ENCODE results near the gene CUBN.

The CUBN gene

DNA sequence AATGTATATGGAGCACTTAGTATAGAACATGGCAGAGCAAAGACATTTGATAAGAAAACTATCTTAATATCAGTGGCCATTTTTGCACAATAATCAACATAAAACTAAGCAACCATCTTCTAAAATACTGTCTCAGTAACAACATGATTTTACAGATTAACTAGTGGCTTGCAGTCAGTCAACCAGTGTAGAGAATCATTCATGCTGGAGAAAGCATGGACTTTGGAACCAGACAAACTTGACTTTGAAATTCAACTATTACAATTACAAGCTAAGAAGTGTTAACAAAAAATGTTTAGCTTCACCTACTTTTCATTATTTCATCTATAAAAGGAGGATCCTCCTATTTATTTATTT, 27.7 kb downstream of the CUBN start:
- no peak for DNase-seq (ENCODE audit: low read depth)

DNA sequence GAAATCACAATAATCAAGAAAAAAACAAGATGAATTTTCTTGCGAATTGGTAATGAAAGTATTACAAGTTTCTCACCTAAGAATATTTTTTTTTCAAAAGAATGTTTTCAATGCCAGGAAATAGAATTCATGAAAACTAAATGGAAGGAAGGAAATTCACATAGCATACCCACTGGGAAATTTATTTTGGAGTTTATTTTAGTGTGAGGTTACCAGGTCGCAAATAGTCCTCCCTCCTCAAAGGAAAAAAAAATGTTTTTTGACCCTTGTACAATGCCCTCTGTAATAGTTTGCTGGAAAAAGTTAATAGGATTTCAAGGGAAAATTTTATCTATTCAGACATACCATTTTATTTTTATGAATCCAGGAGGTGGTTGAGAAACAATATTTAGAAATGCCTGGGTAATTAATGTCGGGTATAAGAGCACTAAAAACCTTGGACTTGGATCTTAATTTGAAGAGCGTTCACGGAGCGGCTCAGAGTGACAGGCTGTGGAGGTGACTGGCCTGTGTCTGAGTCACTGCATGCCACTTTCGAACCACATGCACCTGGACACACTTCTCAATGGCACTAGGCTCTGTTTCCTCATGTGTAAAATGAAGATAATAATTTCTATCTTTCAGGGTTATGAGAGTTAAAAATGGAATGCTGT, 28.2 kb downstream of the CUBN start:
- no peak for DNase-seq (ENCODE audit: low read depth)

DNA sequence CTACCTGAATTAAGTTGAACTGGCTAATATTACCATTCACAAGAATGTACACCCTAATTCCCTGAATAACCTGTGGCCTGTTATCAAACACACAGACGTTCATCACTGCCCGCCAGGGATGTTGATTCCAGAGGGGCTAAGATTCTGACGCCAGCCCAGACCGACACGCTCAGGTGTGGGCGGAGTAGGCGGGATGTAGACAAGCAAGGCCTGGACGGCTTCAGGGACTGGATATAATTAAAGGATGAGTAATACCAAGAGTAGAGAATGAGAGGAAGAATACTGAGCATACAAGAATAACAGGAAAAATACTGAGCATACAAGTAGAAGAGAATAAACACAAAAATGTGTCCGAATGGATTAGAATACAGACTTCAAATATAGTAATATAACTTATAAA, 29.0 kb downstream of the CUBN start:
- DNase-seq (ENCODE audit: low read depth): no peak

DNA sequence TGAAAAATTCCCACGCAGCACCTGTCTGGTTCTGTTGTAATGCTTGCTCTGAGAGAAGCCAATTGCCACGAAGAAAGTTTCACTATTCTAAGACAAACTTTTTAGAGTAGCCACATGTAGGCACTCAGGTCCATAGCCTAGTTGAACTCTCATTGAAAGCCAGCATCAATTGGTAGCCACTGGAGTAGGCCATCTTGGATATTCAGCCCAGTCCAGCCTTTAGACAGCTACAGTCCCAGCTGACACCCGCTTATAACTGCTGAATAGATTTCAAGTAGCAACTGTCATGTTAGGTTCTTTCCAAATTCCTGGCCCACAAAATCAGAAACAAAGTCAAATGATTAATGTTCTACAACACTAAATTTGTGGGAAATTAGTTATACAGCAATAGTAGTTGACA, 31.6 kb downstream of the CUBN start:
- no peak for DNase-seq (ENCODE audit: low read depth)

DNA sequence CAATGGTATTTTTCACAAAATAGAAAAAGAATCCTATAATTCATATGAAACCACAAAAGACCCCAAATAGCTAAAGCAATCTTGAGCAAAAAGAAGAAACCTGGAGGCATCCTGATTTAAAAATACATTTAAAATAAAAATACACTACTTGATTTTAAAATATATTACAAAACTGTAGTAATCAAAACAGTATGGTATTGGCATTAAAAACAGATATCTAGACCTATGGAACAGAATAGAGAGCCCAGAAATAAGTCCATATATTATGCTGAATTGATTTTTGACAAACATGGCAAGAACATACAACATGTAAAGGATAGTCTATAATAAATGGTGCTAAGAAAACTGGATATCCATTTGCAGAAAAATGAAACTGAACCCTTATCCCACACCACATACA, 34.8 kb downstream of the CUBN start:
- no peak for DNase-seq (ENCODE audit: low read depth)

DNA sequence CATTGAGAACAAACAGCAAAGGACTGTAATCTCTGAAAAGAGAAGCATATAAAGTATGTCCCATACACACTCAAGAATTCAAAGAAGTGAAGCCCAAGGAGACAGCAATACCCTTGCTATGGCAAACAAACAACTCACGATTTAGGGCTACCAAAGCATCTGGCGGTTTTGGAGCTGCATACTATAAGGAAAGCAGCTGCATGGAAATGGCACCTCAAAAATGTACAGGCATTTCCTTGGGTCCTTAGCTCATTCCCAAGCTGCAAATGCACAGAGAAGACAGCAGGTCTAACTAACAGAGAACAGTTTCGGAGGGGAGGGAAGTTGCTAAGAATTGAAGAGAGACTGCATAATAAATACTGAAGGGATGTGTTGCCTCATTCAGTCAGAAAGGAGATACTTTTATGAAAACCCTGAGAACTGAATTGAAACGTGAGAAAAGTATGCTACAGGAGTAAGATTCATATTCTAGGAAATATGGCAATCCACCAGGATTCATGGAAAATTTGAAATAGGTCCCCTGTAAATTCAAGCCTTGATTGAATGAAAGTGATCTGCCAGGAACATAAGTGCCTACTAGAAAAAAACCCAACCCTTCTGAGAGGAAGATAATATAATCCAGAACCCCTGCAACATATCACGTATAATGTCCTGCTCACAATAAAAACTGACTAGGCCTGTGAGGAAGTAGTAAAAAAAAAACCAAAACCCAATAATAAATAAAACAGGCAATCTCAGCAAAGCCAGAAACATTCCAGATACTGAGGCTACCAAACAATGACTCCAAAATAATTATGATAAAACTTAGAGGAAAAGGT, 36.4 kb downstream of the CUBN start:
- DNase-seq (ENCODE audit: low read depth): no peak

DNA sequence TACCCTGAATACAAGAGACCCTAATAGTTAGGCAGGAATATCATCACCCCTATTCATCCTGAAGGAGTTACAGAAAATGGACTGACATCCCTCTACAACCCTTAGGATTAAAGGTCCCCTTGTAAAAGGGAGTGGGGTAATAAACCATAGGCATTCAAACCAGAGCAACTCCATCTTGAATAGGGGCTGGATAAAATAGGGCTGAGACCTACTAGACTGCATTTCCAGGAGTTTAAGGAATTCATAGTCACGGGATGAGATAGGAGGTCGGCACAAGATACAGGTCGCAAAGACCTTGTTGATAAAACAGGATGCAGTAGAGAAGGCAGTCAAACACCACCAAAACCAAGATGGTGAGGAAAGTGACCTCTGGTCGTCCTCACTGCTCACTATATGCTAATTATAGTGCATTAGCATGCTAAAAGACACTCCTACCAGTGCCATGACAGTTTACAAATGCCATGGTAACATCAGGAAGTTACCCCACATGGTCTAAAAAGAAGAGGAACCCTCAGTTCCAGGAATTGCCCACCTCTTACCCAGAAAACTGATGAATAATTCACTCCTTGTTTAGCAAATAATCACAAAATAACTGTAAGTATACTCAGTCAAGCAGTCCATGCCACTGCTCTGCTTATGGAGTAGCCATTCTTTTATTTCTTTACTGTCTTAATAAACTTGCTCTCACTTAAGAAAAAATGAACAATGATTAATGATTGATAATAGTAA, 37.2 kb downstream of the CUBN start:
- DNase-seq (ENCODE audit: low read depth): no peak

DNA sequence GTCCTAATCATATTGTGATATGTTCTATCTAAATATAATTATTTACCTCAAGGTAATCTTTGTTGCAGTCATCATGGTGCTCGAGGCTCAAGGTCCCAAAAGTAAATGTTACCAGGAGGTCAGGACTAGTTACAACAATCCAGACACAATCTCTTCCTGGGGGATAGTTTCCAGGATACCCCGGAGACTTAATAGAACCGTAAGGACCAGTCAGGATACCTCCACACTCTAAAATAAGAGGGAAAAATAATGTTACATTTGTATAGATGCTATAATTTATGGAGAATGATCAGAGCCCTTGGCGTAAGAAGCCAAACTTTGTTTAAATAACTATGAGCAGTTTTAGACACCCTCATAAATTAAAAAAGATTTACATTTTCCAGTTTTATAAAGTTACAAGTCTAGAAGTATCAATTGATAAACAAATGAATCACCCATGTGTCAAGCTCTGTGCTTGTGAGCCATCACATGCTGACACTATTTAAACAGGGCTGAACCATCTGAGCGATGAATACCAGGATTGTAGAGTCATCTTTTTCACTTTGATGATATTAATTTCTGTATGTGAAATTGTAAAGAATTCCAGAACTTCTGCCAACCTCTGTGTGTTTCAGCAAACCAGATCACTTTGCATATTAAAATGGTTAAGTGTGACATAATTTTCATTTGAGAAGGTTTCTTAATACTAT, 41.3 kb downstream of the CUBN start:
- no peak for DNase-seq (ENCODE audit: low read depth)

DNA sequence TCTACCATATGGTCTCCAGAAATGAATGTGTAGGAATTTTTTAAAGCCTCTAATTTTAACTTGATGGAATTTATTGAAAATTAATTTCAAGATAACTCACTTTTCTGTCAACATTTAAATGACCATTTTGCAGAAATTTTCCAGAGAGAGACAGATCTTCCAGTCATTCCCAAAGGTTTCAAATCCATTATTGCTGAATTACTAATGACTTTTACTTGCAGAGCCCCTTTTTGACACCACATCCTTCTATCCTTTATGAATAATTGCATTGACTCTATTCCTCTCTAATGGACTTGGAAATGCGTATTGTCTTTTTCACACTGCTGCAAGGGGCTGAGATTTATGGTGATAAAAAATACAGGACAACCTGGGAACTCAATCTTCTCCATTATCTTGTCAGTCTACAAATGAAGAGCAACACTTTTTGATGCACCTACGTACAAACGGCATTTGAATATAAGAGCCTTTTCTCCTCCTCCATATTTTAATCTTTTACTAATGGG, 42.7 kb downstream of the CUBN start:
- no peak for DNase-seq (ENCODE audit: low read depth)

DNA sequence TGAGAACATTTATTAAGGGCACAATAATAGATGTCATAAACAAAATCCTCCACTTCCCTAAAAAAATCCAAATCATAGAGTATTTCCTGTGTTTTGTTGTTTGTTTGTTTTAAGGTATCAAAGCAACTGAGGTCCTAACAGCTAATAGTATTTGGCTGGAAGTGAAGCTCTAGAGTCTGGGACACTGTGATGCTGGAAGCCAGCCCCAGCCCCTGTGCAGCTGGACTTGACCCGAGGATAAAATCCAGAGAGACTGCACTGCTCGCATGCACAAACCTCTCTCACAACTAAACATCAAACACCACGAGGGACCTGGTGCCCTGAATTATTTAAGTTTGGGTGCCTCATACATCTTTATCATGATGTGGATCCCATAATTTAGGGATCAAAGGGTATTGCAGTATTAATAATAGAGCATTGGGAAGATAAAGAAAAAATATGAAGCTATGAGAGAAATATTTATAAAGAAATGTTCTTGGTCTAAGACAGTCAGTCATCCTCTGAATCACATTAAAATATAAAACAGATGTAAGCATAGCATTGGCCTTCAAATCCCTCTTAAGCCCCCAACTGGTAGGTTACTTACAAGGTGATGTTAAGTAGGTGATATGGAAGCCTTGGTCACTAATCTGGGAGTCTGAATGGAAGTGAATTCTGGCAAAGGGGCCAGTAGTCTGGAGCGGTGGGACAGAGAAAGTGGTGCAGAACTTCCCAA, 44.4 kb downstream of the CUBN start:
- DNase-seq (ENCODE audit: low read depth): no peak

DNA sequence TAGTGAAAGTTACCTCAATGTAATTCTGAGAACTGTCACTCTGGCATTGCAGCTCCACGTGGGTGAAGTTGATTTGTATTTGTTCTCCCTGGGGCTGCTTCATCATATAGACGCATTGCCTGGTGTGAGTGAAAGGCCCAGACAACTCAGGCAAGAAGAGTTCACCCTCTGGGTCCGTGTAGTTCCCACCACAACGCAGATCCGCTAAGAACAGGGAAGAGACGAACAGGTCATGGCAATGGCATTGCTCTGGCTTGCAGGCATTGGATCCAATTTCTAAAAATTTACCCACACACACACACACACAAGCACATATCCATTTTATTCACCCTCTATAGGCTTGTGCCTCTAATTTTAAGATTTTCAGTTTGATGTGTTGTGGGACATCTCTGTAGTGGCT, 45.4 kb downstream of the CUBN start:
- no peak for DNase-seq (ENCODE audit: low read depth)

DNA sequence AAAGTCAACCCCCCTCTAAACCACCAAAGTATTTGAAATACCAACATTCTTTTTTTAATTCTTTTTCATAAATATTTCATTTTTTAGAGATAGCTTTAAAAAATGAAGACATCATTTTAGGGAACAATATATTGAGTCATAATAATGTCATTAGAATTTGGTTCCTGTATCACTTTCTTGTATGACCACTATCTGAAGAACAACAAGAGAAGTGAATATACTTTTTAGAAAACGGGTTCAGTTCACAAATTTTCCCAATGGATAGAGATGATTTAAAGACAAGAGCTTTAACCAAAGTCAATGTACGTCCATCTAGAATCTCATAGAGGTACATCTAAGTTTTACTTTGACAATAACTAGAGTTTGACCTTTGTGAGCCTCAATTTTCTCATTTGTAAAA, 48.2 kb downstream of the CUBN start:
- DNase-seq (ENCODE audit: low read depth): no peak

DNA sequence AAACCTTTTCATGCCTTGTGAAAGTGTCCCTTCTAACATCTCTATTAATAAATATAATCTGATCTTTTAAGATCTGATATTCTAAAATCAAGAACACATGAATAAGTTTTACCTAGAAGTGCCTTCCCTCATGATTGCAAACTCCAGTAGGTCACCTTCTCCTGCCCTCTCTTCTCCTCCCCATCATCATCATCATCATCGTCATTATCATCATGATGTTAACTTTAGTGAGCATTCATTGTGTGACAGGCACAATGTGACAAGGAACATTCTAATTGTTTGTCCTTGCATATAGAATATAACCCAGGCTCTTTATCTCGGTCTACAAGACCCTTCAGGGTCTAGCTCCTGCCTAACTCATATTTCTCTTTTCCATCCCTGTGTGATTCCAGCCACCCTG, 51.7 kb downstream of the CUBN start:
- DNase-seq (ENCODE audit: low read depth): no peak

DNA sequence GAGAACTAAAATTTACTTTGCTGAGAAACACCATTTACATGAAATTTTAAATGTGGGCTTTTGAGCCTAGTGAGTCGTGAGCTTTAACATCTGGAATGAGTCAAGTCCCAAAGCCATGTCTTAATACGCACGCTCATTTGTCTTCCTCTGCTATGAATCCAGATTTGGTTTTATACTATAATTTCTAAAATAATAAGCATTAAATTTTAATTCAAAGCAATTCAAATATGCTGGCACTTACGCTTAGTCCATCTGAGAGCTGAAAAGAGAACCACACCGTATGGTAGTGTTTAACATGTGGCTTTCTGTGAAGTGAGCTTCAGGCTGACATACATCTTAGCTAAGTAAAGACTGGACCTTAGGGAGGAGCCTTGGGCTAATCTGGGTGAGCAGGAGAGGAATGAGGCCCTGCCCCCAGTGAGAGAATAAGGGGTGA, 52.2 kb downstream of the CUBN start:
- no peak for DNase-seq (ENCODE audit: low read depth)

DNA sequence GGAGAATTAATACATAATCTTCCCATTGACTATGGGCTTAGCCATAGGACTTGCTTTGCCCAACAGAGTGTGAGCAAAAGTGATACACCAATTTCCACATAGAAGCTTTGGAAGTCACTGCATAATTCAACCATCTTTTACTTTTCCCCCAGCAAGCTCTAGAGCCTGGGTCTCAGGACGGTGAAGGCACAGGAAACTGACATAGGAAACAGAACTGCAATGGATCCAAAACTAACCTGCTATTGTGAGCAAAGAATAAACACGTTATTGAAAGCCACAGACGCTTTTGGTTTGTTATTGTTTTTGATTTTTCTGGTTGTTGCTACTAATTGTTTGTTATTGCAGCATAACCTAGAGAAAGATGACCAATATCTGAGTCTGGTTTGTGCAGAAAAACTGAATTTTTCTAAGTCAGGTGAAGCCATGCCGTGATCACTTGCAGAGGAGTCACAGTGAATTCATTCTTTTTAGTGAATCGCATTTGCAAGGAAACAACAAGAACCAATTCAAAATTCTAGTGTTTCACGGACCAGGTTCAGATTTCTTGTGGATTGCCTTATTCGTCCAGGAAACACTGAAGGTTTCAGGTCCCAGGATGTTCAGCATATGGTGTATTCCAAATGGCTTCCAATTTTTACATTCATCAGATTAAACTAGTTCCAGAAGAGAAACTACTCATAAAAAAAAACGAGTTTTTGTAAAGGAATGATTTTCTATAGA, 52.8 kb downstream of the CUBN start:
- no peak for DNase-seq (ENCODE audit: low read depth)

DNA sequence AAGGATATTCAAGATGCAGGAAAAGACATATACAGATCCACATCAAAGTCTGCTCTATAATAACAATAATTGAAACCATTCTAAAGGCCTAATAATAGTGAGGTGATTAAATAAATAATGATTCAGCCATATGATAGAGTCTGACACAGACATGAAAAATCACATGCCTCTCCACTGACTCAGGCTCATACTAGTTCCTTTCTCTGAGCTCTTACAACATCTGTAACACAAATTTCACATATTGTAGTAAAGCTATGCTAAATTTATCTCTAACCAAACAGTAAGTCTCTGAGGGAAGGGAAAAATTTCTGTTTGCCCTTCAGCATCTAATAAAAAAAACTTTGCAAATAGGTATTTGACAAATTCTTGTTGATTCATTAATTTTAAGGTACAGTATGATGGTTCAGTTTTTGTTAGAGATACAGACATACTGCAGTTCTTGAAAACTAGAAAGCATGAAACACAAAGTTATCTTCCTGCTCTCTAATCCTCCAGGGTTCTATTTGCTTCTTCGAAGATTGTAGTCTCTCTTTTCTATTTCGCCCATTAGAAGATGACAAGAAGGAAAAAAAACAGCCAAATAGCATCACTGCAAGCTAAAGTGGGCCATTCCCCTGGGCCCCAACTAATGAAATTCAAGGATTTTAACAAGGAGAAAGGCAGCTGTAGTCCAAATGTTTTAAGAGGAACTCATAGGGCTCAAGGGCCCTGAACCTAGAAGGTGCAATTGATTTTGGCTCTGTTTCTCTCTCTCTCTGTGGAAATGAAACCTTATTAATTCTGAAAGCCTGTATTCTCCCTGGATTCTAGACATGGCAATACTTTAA, 53.9 kb downstream of the CUBN start:
- DNase-seq (ENCODE audit: low read depth): no peak

DNA sequence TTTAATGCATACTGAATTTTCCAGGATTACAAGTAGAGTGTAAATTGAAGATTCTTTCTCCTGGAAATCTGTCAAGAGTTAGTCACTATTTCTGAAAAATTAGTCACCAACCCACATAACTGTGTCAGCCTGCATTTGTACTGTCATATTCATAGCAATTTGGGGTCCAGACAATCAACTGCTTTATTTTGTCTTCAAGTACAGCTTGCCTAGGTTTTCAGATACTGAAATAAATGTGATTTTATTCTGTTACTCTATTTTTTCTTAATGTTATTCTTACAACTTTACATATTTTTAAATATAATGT, 55.1 kb downstream of the CUBN start:
- DNase-seq (ENCODE audit: low read depth): no peak

DNA sequence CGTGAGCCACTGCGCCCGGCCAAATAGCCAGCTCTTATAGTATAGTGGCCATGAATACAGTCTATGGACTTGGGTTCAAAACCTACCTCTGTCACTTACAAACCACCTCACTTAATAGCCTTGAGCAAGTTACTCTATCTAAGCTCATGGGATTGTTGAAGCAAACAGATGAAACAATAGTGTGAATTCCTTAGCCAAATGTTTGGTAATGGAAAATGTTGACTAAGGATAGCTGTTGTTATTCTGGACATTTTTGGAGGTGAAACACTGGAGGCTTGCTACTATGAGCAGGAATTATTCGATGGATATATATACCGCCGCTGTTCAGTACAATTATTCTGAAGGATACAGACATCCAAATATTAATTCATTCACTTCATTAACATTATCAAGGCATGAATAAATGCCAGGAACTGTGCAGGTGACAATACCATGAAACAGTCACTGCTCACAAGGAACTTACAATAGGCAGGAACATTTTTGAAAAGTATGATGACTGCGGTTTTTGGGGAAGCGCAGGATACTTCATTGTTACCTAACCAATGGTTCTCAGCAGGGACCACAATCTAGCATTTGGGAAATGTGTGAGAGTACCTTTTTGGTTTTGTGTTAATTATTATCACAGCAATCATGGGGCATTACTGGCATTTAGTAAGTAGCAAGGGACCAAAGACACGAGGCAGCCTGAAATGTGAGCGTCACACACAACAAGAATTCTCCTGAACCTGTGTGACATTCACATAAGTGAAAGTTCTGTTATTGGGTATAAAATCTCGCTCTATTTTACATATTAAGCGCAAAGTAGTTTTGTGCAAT, 55.7 kb downstream of the CUBN start:
- no peak for DNase-seq (ENCODE audit: low read depth)

DNA sequence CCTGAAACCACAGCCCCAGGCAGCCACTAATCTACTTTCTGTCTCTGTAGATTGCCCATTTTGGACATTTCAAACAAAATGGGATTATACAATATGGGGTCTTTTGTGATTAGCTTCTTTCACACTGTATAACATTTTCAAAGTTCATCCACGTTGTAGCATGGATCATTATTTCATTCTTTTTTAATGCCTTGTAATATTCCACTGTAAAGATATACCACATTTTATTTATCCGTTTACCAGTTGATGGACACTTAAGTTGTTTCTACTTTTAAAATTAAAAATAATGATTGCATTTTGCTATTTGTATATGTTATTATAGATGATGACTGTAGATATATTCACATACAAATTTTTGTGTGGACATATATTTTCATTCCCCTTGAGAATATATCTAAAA, 60.7 kb downstream of the CUBN start:
- no peak for DNase-seq (ENCODE audit: low read depth)

Data from T-helper 22 cell (primary cell).